Measurements from ENCODE around the gene PYGM. TPM values are rescaled to one million over a fixed set of nuclear protein-coding genes. Genes with fewer than 3 reads are reported as not detected.

Gene PYGM
- total and polyA plus RNA-seq, 2 of the 13 experiments (the other 11 are each of a cell fraction or from before 2014, with no cell fraction given) = 0.11 to 0.12 TPM

GRCh38 chr11:64778473-64779298, 18.9 kb upstream of the PYGM start, which contains the start of gene SF1 (continued):
- TF ChIP-seq BCLAF1 (IDR thresholded peaks at IDR 0.05) = no peak
- TF ChIP-seq ZNF33A (CRISPR knock-in tag; IDR thresholded peaks at IDR 0.05; ENCODE audit: borderline replicate concordance) = no peak
- TF ChIP-seq ZNF205 (CRISPR knock-in tag; IDR thresholded peaks at IDR 0.05) = no peak
- peak; percentile 67 for TF ChIP-seq XRCC5 (optimal IDR thresholded peaks at IDR 0.05; ENCODE audit: low read length)
- TF ChIP-seq ELF1 (CRISPR knock-in tag; IDR thresholded peaks at IDR 0.05) = peak; percentile 72; the same call in 1 of the 2 replicates
- TF ChIP-seq ARNT2 (CRISPR knock-in tag; IDR thresholded peaks at IDR 0.05; ENCODE audit: low read depth) = no peak
- TF ChIP-seq FOSL1 (CRISPR knock-in tag; IDR thresholded peaks at IDR 0.05; ENCODE audit: borderline replicate concordance) = no peak
- no peak for TF ChIP-seq ZNF619 (CRISPR knock-in tag; IDR thresholded peaks at IDR 0.05)
- TF ChIP-seq ATF2 (CRISPR knock-in tag; IDR thresholded peaks at IDR 0.05) = peak; percentile 85
- 0 out of 4 replicates have a peak, but pooled peaks of 1 of the 2 experiments have one; percentile 18 for TF ChIP-seq KLF16 (CRISPR knock-in tag; IDR thresholded peaks at IDR 0.05)
- no peak for TF ChIP-seq BORCS8-MEF2B (CRISPR knock-in tag; IDR thresholded peaks at IDR 0.05)
- no peak for TF ChIP-seq NCOA1 (CRISPR knock-in tag; IDR thresholded peaks at IDR 0.05)
- peak; percentile 91 for TF ChIP-seq ZHX2 (IDR thresholded peaks at IDR 0.05; ENCODE audit: low read depth)
- TF ChIP-seq ZHX2 (CRISPR knock-in tag; IDR thresholded peaks at IDR 0.05; ENCODE audit: borderline replicate concordance) = no peak
- TF ChIP-seq ZNF773 (CRISPR knock-in tag; IDR thresholded peaks at IDR 0.05; ENCODE audit: borderline replicate concordance) = no peak; the same call in 1 of the 2 replicates
- peak; percentile 10; the same call in 1 of the 2 replicates for TF ChIP-seq MIXL1 (CRISPR knock-in tag; IDR thresholded peaks at IDR 0.05)
- TF ChIP-seq TP53 (CRISPR knock-in tag; conservative IDR thresholded peaks at IDR 0.05) = no peak
- no peak for TF ChIP-seq TMF1 (CRISPR knock-in tag; IDR thresholded peaks at IDR 0.05; ENCODE audit: low read depth)
- peak; percentile 77; the same call in 1 of the 2 replicates for TF ChIP-seq YEATS2 (CRISPR knock-in tag; IDR thresholded peaks at IDR 0.05; ENCODE audit: borderline replicate concordance)

All from HepG2 (cell line).